ENCODE results near the gene ZNHIT1. TPM values are rescaled to one million over a fixed set of nuclear protein-coding genes. Genes with fewer than 3 reads are reported as not detected.
A peak's percentile ranks its signal among the peaks of the same experiment; 100 is the strongest.

Gene ZNHIT1
- total RNA-seq: 86.7 and 138 TPM in 2 replicates
- polyA plus RNA-seq: 93.4 and 109 TPM in 2 replicates

DNA sequence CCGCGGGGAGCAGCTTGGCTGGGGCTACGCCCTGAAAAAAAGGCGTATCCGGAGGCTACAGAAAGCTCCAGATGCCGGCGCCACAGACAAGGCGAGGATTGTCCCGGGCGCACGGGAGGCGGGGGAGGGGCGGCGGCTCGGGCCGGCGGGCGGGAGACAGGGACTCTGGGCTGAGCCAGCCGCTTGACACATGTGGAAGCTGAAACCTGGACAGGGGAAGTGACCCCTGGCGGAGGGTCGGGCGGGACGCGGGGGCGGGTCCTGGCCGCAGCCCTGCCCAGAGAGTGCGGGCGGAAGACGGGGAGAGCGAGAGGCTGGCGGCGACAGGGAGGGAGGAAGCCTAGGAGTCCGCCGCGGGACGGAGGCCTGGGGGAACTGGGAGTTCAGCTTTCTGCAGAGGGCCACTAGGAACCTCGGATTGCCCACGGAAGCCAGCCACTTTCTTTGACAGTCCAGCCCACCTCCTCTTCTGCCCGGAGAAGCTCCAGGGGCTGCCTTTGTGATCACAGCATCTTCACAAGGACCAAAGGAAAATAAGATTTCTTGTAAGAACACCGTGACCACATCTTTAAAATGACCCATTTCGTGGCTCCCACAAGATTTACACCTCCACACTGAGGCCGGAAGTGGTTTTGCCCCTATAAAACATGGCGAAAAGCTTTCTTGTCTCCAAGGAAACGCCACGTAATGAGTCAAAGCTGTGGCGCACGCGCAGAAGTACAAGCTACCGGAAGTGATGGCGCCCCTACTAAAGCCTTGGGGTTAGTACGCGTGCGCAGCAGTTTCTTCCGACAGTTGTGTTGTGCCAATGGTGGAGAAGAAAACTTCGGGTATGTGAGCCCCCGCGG is at the start of gene ZNHIT1, which contains the start of gene PLOD3:
TSS of gene ZNHIT1 (plus strand) at position 778 of the 848 bp plus-strand sequence. CDS start at position 809, 31 bp downstream.
TSS of gene PLOD3 (minus strand) at position 194 of the 848 bp plus-strand sequence. CDS start 307 bp downstream, outside the sequence.
- Histone ChIP-seq H3K36me3 (peaks cover 3% of the 10 kb centered on the region), H3K27ac (peak within 1 kb of the TSS; percentile 67), H3K4me1 (ENCODE audit: low read depth) (peaks cover 6% of the 10 kb centered on the region), H3K9me3 (ENCODE audit: low read depth) (no peaks in the 10 kb centered on the region), H3K4me3 (peak within 1 kb of the TSS; percentile 90), H3K27me3 (no peaks in the 10 kb centered on the region)
- TF ChIP-seq, protein P1, sequence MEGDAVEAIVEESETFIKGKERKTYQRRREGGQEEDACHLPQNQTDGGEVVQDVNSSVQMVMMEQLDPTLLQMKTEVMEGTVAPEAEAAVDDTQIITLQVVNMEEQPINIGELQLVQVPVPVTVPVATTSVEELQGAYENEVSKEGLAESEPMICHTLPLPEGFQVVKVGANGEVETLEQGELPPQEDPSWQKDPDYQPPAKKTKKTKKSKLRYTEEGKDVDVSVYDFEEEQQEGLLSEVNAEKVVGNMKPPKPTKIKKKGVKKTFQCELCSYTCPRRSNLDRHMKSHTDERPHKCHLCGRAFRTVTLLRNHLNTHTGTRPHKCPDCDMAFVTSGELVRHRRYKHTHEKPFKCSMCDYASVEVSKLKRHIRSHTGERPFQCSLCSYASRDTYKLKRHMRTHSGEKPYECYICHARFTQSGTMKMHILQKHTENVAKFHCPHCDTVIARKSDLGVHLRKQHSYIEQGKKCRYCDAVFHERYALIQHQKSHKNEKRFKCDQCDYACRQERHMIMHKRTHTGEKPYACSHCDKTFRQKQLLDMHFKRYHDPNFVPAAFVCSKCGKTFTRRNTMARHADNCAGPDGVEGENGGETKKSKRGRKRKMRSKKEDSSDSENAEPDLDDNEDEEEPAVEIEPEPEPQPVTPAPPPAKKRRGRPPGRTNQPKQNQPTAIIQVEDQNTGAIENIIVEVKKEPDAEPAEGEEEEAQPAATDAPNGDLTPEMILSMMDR (IDR thresholded peaks at IDR 0.05; ENCODE audit: low read depth, low read length): no peak
- peak; percentile 98 to 100 for DNase-seq (ENCODE audit: low read depth in 1 of 2, low spot score in 1 of 2)

DNA sequence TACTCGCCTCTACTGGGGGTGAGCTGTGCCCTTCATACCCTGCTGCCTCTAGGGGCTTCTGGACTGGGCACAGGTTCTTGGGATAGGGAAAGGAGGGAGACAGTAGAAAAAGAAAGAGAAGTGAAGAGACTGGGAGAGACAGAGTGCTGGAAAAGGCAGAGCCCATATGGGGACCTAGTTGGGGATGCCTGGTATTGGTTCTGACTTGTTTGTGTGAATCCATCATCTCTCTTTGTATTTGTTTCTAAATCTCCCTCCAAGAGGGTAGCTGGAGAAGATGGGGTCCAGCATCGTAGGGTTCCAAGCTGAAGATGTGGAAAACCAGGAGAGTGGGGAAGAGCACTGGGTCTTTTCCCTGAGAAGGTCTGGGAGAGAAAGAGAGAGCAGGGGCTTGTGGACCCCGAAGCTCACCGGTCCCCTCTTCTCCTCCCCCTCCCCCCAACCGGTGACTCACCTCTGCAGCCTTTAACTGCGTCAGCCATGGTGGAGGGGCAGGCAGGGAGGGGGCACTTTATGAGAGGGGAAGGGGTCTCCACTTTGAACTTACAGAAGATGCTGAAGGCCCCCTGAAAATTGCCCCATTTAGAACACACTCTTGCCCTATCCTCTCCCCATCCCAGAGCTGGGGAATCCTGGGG is 49.4 kb upstream of the ZNHIT1 start:
- Histone ChIP-seq H3K4me3 (no peak overlapping the region), H3K27ac (no peak overlapping the region), H3K9me3 (ENCODE audit: low read depth) (no peaks in the 10 kb centered on the region), H3K36me3 (no peaks in the 10 kb centered on the region), H3K27me3 (peaks cover 100% of the 10 kb centered on the region), H3K4me1 (ENCODE audit: low read depth) (peaks cover 20% of the 10 kb centered on the region)
- TF ChIP-seq, protein P1 (IDR thresholded peaks at IDR 0.05; ENCODE audit: low read depth, low read length): no peak
- no peak for DNase-seq (ENCODE audit: low read depth in 1 of 2, low spot score in 1 of 2)

DNA sequence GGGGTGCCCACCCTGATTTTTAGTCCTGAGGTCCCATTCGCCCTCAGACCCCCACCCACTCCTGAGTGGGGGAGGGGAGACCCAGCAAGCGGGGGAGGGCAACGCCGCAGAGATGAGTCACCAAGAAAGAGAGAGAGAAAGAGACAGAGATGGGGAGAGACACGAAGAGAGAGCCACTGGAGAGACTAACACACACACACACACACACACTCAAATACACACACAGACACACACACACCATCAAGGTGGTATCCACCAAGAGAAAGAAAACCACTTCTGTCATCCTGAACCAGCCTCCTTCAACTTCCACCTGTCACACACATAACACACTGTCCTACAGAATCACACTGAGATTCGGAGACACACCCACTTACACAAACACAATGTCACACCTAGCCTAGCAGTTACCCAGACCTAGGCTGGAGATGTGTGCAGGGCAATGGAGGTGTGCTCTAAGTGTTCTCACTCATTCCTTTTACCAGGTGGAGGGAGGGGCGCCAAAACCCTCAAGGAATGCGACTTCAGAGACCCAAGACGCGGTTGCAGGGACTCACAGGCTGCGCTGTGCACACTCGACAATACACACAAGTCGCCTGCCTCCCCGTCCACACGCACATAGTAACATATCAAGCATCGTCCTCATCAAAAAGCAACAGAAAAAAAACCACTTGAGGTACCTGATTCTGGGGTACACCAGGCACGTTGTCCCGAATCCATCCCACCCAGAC is 48.7 kb upstream of the ZNHIT1 start:
- DNase-seq (ENCODE audit: low read depth in 1 of 2, low spot score in 1 of 2): no peak
- Histone ChIP-seq H3K27ac (no peak overlapping the region), H3K36me3 (no peaks in the 10 kb centered on the region), H3K27me3 (peaks cover 100% of the 10 kb centered on the region), H3K4me3 (no peak overlapping the region), H3K9me3 (ENCODE audit: low read depth) (no peaks in the 10 kb centered on the region), H3K4me1 (ENCODE audit: low read depth) (peaks cover 14% of the 10 kb centered on the region)
- TF ChIP-seq, protein P1 (IDR thresholded peaks at IDR 0.05; ENCODE audit: low read depth, low read length): no peak

DNA sequence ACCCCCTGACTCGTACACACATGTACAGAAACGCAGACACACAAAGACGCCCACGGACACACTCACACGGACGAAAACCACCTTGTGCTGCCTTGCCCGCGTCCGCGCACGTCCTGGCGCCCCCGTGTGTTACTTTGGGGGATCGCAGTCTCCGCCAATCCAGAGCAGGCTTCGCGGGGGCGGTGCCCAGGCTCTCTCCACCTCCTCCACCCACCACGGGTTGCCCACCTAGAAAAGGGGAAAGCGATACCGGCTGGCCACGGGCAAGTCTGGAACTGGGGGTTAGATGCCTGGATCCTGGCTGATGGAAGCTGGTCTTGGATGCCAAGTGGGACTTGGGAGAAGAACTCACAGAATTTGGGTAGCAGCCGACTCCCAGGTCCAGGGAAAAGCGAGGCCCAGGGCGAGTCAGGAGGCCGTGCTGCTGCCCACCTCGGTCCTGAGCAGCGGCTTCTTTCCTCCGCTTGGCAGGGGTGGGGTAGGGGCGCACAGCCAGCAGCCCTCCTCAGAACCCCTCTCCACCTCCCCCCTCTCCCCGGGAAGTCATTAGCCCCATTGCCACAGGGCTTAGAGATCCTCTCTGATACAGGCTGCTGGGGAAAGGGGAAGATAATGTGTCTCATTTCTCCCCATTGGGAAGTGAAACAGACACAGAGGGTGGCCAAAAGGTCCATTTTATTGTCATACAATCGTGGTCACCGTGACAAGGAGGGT is 48.0 kb upstream of the ZNHIT1 start:
- H3K4me1 ChIP-seq (ENCODE audit: low read depth): peaks cover 11% of the 10 kb centered on the region

More for the DNA sequence above, 48.0 kb upstream of the ZNHIT1 start:
- TF ChIP-seq, protein P1 (IDR thresholded peaks at IDR 0.05; ENCODE audit: low read depth, low read length): peak; percentile 97
- peak; percentile 65 to 69 for DNase-seq (ENCODE audit: low read depth in 1 of 2, low spot score in 1 of 2)
- no peaks in the 10 kb centered on the region for H3K36me3 ChIP-seq
- no peak overlapping the region for H3K4me3 ChIP-seq
- H3K27me3 ChIP-seq: peaks cover 100% of the 10 kb centered on the region
- no peak overlapping the region for H3K27ac ChIP-seq
- H3K9me3 ChIP-seq (ENCODE audit: low read depth): no peaks in the 10 kb centered on the region

Measured in cardiac muscle cell (in vitro differentiated cells and primary cell).